ENCODE measurements around the gene KLHDC3.
A peak's percentile ranks its signal among the peaks of the same experiment; 100 is the strongest.

Gene KLHDC3

DNA sequence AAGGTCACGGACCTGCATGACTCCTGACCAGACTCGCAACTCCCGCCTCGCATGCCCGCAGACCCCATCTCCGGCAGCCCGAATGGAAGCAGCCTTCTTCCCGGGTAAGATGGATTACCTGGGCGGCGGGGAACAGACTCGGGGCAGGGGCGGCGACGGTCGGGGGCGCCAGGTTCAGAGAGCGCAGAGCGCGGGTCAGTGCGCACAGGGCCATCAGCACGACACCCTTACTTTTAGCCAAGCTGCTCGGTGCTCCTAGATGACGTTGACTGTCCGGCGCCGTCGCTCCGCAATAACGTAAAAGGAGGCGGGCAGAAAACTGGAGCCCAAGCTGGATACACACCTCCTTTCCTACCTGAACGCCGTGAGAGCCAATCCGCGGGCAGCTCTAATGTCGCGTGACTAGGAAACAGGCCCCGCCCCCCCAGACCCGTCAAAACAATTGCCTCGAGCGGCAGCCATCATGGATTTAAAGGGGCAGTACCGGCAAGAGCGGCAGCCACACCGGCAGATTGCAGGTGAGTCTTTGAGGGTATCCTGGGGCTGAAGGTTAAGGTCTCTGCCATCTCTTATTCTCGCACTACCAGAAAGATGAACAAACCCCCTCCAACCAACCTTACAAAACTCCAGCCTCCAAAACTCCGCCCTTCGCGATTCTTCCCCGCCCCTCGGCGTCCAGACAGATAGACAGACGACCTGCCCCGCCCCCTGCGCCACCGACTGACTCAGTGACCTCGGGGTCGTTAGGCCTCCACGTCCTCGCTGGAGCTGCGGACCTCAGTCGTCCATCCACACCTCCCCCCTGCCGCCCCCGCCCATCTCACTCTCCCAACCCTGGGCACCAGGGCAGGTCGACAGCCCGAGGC is 45.4 kb downstream of the KLHDC3 start, which contains the start of the genes KLC4 and MRPL2:
Gene KLC4, plus strand, starts transcription at position 464 of the 866 bp plus-strand sequence. CDS start 1,705 bp downstream, outside the sequence.
Gene MRPL2, minus strand, starts transcription at position 267 of the 866 bp plus-strand sequence. Its CDS starts 53 bp downstream, at position 214.
- peak; percentile 97 for DNase-seq (ENCODE audit: low read depth)

DNA sequence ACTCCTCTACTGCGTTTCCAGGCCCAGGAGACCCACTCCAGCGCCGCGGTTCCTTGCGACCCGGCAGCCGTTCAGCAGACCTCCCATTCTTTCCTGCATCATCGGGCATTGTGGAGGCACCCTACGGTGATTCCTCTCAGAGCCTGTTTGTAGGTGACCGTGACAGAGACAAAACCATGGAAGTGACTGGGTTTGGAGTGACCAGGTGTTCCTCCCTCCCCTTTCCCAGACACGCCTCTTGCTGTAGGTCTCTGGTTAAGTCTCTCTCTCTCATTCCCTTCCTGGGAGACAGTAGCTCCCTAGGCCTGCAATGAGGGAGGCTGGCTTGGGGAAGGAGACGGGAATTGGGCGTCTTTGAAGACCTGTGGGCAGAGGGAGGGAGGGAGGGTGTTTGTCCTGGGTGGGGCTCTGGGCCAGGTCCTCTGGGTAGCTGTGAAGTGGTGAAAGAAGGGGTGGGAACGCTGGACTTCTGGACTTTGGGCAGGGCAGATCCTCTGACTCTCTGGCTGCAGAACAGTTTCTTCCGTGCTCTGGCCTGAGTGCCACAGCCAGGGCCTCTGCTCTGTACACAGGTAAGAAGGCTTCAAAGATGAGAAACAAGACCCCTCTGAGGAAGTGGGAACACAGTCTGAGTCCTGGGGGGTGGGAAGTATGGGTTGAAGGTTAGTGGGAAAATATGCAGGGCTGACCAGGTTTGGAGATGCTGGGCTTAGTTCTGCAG is 46.1 kb downstream of the KLHDC3 start:
- no peak for DNase-seq (ENCODE audit: low read depth)

DNA sequence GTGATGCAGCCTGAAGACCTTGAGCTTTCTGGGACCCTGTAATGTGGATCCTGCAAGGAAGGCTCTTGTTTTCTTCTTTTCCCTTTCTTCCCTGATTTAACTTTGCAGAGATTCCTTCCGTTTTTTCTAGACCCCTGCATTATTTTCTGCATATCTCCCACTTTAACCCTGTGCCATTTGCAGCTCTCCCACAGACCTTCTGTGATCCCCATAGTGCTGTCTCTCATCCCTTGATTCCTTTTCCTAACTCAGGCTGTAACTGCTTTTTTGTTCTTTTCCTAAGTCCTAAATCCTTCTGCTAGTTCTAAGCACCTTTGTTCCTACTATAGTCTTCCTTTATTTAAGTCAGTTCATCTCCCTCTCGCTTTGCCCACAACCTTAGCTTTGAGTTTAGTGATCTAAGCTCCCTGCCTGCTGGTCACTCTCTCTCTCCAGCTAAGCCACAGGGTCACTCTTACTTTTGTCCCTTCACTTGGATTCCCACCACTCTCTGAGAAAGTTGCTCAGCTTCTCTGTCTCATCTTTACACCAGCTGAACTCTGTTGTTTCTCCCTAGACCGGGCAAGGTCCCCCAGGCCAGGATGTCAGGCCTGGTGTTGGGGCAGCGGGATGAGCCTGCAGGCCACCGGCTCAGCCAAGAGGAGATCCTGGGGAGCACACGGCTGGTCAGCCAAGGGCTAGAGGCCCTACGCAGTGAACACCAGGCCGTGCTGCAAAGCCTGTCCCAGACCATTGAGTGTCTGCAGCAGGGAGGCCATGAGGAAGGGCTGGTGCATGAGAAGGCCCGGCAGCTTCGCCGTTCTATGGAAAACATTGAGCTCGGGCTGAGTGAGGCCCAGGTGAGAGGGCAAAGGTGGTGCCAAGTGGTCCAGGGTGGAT is 46.9 kb downstream of the KLHDC3 start:
- DNase-seq (ENCODE audit: low read depth): no peak

DNA sequence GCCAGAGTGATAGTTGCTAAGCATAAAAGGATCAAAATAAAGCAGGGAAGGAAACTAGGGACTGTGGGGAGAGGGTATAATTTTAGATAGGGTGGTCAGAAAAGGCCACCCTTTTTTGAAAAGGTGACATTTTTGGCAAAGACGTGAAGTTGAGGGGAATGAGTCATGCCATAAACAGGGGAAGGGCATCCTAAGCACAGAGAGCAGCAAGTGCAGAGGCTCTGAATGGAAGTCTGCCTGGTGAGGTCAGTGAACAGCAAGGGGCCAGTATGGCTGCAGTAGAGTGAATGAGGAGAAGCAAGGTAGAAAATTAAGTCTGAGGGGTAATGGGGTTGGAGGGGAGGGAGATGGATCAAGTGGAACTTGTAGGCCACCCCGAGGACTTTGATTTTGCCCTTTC is 47.8 kb downstream of the KLHDC3 start:
- DNase-seq (ENCODE audit: low read depth): no peak

DNA sequence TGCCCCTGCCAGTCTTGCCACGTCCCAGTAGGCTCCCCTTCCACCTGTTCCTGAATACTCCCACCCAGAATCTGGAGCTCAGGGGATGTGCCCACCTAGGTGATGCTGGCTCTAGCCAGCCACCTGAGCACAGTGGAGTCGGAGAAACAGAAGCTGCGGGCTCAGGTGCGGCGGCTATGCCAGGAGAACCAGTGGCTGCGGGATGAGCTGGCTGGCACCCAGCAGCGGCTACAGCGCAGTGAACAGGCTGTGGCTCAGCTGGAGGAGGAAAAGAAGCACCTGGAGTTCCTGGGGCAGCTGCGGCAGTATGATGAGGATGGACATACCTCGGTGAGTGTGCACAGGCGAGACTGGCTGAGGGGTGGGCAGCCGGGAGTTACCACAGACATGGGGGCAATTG is 48.8 kb downstream of the KLHDC3 start:
- no peak for DNase-seq (ENCODE audit: low read depth)

DNA sequence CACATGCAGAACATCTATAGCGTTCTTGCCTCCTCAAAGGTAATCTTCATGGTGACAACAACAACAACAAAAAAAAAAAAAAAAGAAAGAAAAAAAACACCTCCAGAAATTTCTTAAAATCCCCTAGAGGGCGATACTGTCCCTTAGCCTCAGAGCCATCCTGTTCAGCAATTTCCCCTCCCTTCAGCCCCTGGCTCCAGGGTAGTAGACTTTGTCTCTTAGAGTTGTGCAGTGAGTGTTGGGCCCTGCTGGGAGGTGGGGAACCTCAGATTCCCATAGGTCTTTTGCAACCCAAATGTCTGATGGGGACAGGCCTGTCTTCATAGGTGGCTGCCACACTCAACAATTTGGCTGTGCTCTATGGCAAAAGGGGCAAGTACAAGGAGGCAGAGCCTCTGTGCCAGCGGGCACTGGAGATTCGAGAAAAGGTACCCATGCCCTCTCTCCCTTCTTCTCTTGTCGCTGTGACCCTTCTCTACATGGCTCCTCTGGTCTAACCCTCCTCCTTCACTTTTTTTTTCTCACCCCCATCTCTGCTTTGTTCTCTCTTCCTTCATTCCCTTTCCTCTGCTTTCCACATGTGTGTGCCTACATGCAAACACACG is 56.1 kb downstream of the KLHDC3 start:
- DNase-seq (ENCODE audit: low read depth): no peak
